HepG2 (cell line): ENCODE measurements around the gene CERS3. TPM values are rescaled to one million over a fixed set of nuclear protein-coding genes. Genes with fewer than 3 reads are reported as not detected.

ENCODE experiments used
- ATAC-seq: fragments of 200-7000 bp; cut with Tn5 transposase; 3 replicates; pipeline ENCODE4 v1.9.1; 2020; ENCODE audit warnings: mild to moderate bottlenecking, moderate library complexity
- BruUV-seq: library from RNA; stranded (reverse); fragments of 400-500 nt; replicated peaks from 2 replicates; lab custom pipeline; 2021; lab: Mats Ljungman, UMichigan
- CTCF ChIA-PET: fragments of 300-600 bp; formaldehyde crosslinking; extraction: SDS; loops from one replicate; lab custom pipeline; 2021; ENCODE audit warnings: low total read pairs, inconsistent platforms, low intra/inter-chr PET ratio; lab: Yijun Ruan, JAX
- POLR2A ChIA-PET: fragments of 350-600 bp; sonication (Branson Sonifier 250); formaldehyde crosslinking; loops from one replicate; lab custom pipeline; 2020; ENCODE audit warnings: antibody characterized with exemption, inconsistent platforms; lab: Yijun Ruan, JAX
- DNase-seq: peaks from one replicate; pipeline ENCODE4 v3.0.0-alpha.2; 2015; ENCODE audit warnings: low spot score
- FAIRE-seq: peaks from 3 replicates; lab custom pipeline; 2011; peaks lifted over from hg19 to GRCh38; lab: Jason Lieb, UNC
- H2AFZ ChIP-seq: one replicate; pipeline ENCODE4 v1.6.1; 2011; ENCODE audit warnings: low read length, inconsistent platforms
- H3K27ac ChIP-seq: fragments of 300-600 bp; 3 replicates; pipeline ENCODE4 v1.8.0; 2011; ENCODE audit warnings: mixed run types, mild to moderate bottlenecking, mixed read lengths, low read length, inconsistent platforms; ENCODE audit not compliant: insufficient read depth; ENCODE audit errors: extremely low read length
- H3K27me3 ChIP-seq, 2 experiments: fragments of 200-600 bp in 1 of 2; 2 replicates in 1 of 2; 3 replicates in 1 of 2; pipeline versions ENCODE4 v1.6.0 to v1.8.0; 2011; ENCODE audit warnings: low read length in 2 of 2, mild to moderate bottlenecking in 2 of 2, moderate library complexity in 2 of 2, inconsistent platforms in 1 of 2; ENCODE audit not compliant: insufficient read depth in 2 of 2, control insufficient read depth in 1 of 2
- H3K36me3 ChIP-seq, 2 experiments: fragments of 200-600 bp in 1 of 2; replicated peaks in 1 of 2; 2 replicates in 1 of 2; 3 replicates in 1 of 2; pipeline versions ENCODE4 v1.5.1 to v1.8.0; 2011; ENCODE audit warnings: low read length in 2 of 2, inconsistent platforms in 1 of 2; ENCODE audit not compliant: insufficient read depth in 2 of 2, control insufficient read depth in 1 of 2
- H3K4me1 ChIP-seq: 2 replicates; pipeline ENCODE4 v1.5.1; 2012; ENCODE audit warnings: low read length, inconsistent platforms; ENCODE audit not compliant: insufficient read depth
- H3K4me2 ChIP-seq: 2 replicates; pipeline ENCODE4 v1.6.0; 2011; ENCODE audit warnings: low read depth, low read length, inconsistent platforms
- H3K4me3 ChIP-seq, 3 experiments: fragments of 200-600 bp in 1 of 3; sonication (generic), shearing (Covaris generic) in 1 of 3; replicated peaks in 1 of 3; 2 replicates each; pipeline ENCODE4 v1.5.1; 2011 to 2016; ENCODE audit warnings: low read length in 3 of 3, inconsistent platforms in 2 of 3, low read depth in 2 of 3, mild to moderate bottlenecking in 2 of 3, control low read depth in 1 of 3, mixed read lengths in 1 of 3; ENCODE audit not compliant: insufficient read depth in 1 of 3
- H3K79me2 ChIP-seq: one replicate; pipeline ENCODE4 v1.6.1; 2011; ENCODE audit warnings: low read length, inconsistent platforms; ENCODE audit not compliant: insufficient read depth
- H3K9ac ChIP-seq: 2 replicates; pipeline ENCODE4 v1.6.0; 2011; ENCODE audit warnings: mild to moderate bottlenecking, low read depth, low read length, inconsistent platforms; ENCODE audit not compliant: insufficient read depth
- H3K9me3 ChIP-seq: 2 replicates; pipeline ENCODE4 v1.5.1; 2012; ENCODE audit warnings: mild to moderate bottlenecking, low read length
- H4K20me1 ChIP-seq: 2 replicates; pipeline ENCODE4 v1.6.0; 2011; ENCODE audit warnings: inconsistent platforms, mild to moderate bottlenecking, low read length, moderate library complexity; ENCODE audit not compliant: insufficient read depth
- CBX1 ChIP-seq: IDR thresholded peaks from one replicate; pipeline ENCODE4 v1.6.1; 2016; ENCODE audit warnings: antibody characterized with exemption, low read depth
- HIVEP1 ChIP-seq: sonication (generic); formaldehyde crosslinking; IDR thresholded peaks from 2 replicates; pipeline ENCODE4 v1.4.0; 2020; ENCODE audit warnings: mild to moderate bottlenecking, missing genetic modification reagents
- SSRP1 ChIP-seq: IDR thresholded peaks from 2 replicates; pipeline ENCODE4 v1.6.1; 2016; ENCODE audit warnings: control low read depth
- WIZ ChIP-seq: sonication (generic); formaldehyde crosslinking; IDR thresholded peaks from 2 replicates; pipeline ENCODE4 v1.5.1; 2020; ENCODE audit warnings: mild to moderate bottlenecking, missing genetic modification reagents
- ZEB1 ChIP-seq: IDR thresholded peaks from 2 replicates; pipeline ENCODE4 v1.6.1; 2012; ENCODE audit warnings: mild to moderate bottlenecking, low read depth, inconsistent platforms; ENCODE audit not compliant: insufficient replicate concordance
- ZFP37 ChIP-seq: sonication (generic); formaldehyde crosslinking; IDR thresholded peaks from 2 replicates; pipeline ENCODE4 v1.4.0; 2020; ENCODE audit warnings: missing genetic modification reagents, borderline replicate concordance
- ZNF337 ChIP-seq: sonication (generic); formaldehyde crosslinking; IDR thresholded peaks from 2 replicates; pipeline ENCODE4 v1.5.1; 2020; ENCODE audit warnings: missing genetic modification reagents, low read depth, mild to moderate bottlenecking, borderline replicate concordance
- WGBS: methylation state at CpG from one replicate; pipeline ENCODE4 v1.1.6; 2017; ENCODE audit warnings: low lambda C conversion rate; 5-methylcytosine and 5-hydroxymethylcytosine counted together
- in situ Hi-C: cut with HindIII; loops from 2 replicates; pipeline ENCODE4 v1.10.0; 2017; ENCODE audit warnings: low pct_unique_long_range_greater_than_20kb; ENCODE audit not compliant: extremely low pct_ligation_motif_present
- intact Hi-C: fragments of 100-400 bp; cut with micrococcal nuclease; formaldehyde crosslinking; loops from one replicate; pipeline ENCODE4 v1.10.0; 2022; ENCODE audit not compliant: unreplicated experiment
- polyA plus RNA-seq, 8 experiments: library from polyadenylated mRNA; depleted of rRNA in 3 of 8; stranded (reverse) in 7 of 8; unstranded in 1 of 8; fragments of >200 nt; fragmentation: Illumina TruSeq in 4 of 8; extraction: Trizol in 4 of 8; gene quantifications; 2 replicates each; pipeline versions ENCODE4 v1.2.1 to v1.2.3, GENCODE V29; 2011 to 2016; ENCODE audit warnings: low read depth in 4 of 8, missing spikeins in 1 of 8, mixed read lengths in 1 of 8; ENCODE audit not compliant: insufficient read depth in 1 of 8
- total RNA-seq, 5 experiments: library from RNA; depleted of rRNA; stranded (reverse); fragments of >200 nt; fragmentation: Illumina TruSeq; extraction: Trizol; gene quantifications; 2 replicates each; pipeline ENCODE4 v1.2.3, GENCODE V29; 2016; ENCODE audit warnings: low read depth in 1 of 5
- TF ChIP-seq, protein P1 (sequence below): sonication (generic); formaldehyde crosslinking; IDR thresholded peaks from 2 replicates; pipeline ENCODE4 v1.4.0; 2020; ENCODE audit warnings: low read depth, mild to moderate bottlenecking, missing genetic modification reagents
- TF ChIP-seq, protein P2 (sequence below): sonication (generic); formaldehyde crosslinking; IDR thresholded peaks from 2 replicates; pipeline ENCODE4 v1.4.0; 2020; ENCODE audit warnings: missing genetic modification reagents, borderline replicate concordance
- TF ChIP-seq, protein P3 (sequence below): sonication (generic); formaldehyde crosslinking; IDR thresholded peaks from 2 replicates; pipeline ENCODE4 v1.4.0; 2020; ENCODE audit warnings: mild to moderate bottlenecking, low read depth, missing genetic modification reagents
- TF ChIP-seq, protein P4 (sequence below): sonication (generic); formaldehyde crosslinking; IDR thresholded peaks from 2 replicates; pipeline ENCODE4 v1.5.1; 2020; ENCODE audit warnings: missing genetic modification reagents, mild to moderate bottlenecking, borderline replicate concordance

Gene CERS3
- total and polyA plus RNA-seq, 2 of the 13 experiments (the other 11 are each of a cell fraction or from before 2014, with no cell fraction given), result not detected

- no peak overlapping the region for H3K4me2 ChIP-seq
- no peaks in the 10 kb centered on the region for H4K20me1 ChIP-seq
- H3K9me3 ChIP-seq, result no peaks in the 10 kb centered on the region
- no peaks in the 10 kb centered on the region for H3K36me3 ChIP-seq
- peaks cover 0 to 3% of the 10 kb centered on the region in 2 experiments; a peak in 1 of 5 replicates for H3K27me3 ChIP-seq
- in situ Hi-C loops, result loop anchor here (10.0 kb wide), 1 partner anchor 51 kb away; no protein-coding TSS in a partner anchor
- no peak for FAIRE-seq
- WGBS, result 7% methylated on average over 3 of the region's 3 CpGs
- no peak overlapping the region for H3K9ac ChIP-seq
- ChIA-PET CTCF (no interaction called here), POLR2A (no interaction called here)
- intact Hi-C loops, result no loop called here
- no peak overlapping the region for H3K27ac ChIP-seq
- no peak for DNase-seq
- H3K4me3 ChIP-seq, result no peak overlapping the region
- ATAC-seq, result no peak
- H2AFZ ChIP-seq, result no peak overlapping the region
- no TSS peak for BruUV-seq
- no peaks in the 10 kb centered on the region for H3K4me1 ChIP-seq
- TF ChIP-seq ZFP37 (CRISPR knock-in tag), result no peak
- TF ChIP-seq CBX1, result no peak
- no peak for TF ChIP-seq HIVEP1 (CRISPR knock-in tag)
- no peak for TF ChIP-seq ZEB1
- TF ChIP-seq SSRP1 (CRISPR knock-in tag), result no peak
- TF ChIP-seq, protein P1, sequence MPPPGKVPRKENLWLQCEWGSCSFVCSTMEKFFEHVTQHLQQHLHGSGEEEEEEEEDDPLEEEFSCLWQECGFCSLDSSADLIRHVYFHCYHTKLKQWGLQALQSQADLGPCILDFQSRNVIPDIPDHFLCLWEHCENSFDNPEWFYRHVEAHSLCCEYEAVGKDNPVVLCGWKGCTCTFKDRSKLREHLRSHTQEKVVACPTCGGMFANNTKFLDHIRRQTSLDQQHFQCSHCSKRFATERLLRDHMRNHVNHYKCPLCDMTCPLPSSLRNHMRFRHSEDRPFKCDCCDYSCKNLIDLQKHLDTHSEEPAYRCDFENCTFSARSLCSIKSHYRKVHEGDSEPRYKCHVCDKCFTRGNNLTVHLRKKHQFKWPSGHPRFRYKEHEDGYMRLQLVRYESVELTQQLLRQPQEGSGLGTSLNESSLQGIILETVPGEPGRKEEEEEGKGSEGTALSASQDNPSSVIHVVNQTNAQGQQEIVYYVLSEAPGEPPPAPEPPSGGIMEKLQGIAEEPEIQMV (CRISPR knock-in tag), result no peak
- TF ChIP-seq, protein P2, sequence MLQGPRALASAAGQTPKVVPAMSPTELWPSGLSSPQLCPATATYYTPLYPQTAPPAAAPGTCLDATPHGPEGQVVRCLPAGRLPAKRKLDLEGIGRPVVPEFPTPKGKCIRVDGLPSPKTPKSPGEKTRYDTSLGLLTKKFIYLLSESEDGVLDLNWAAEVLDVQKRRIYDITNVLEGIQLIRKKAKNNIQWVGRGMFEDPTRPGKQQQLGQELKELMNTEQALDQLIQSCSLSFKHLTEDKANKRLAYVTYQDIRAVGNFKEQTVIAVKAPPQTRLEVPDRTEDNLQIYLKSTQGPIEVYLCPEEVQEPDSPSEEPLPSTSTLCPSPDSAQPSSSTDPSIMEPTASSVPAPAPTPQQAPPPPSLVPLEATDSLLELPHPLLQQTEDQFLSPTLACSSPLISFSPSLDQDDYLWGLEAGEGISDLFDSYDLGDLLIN, result no peak
- no peak for TF ChIP-seq WIZ (CRISPR knock-in tag)
- TF ChIP-seq, protein P3, sequence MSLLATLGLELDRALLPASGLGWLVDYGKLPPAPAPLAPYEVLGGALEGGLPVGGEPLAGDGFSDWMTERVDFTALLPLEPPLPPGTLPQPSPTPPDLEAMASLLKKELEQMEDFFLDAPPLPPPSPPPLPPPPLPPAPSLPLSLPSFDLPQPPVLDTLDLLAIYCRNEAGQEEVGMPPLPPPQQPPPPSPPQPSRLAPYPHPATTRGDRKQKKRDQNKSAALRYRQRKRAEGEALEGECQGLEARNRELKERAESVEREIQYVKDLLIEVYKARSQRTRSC, result no peak
- TF ChIP-seq ZNF337 (CRISPR knock-in tag), result no peak
- TF ChIP-seq, protein P4, sequence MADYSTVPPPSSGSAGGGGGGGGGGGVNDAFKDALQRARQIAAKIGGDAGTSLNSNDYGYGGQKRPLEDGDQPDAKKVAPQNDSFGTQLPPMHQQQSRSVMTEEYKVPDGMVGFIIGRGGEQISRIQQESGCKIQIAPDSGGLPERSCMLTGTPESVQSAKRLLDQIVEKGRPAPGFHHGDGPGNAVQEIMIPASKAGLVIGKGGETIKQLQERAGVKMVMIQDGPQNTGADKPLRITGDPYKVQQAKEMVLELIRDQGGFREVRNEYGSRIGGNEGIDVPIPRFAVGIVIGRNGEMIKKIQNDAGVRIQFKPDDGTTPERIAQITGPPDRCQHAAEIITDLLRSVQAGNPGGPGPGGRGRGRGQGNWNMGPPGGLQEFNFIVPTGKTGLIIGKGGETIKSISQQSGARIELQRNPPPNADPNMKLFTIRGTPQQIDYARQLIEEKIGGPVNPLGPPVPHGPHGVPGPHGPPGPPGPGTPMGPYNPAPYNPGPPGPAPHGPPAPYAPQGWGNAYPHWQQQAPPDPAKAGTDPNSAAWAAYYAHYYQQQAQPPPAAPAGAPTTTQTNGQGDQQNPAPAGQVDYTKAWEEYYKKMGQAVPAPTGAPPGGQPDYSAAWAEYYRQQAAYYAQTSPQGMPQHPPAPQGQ (CRISPR knock-in tag), result no peak
- H3K79me2 ChIP-seq, result no peaks in the 10 kb centered on the region
Measured at GRCh38 chr15:100385300-100386050, 143.3 kb downstream of the CERS3 start.
